ACC112 (cell line): ENCODE data around the gene MNT.

ENCODE experiments used
- H2AFZ ChIP-seq: fragments of 200-600 bp; sonication (generic); one replicate; pipeline ENCODE4 v1.6.0; 2017; ENCODE audit warnings: antibody characterized with exemption, low read length; ENCODE audit not compliant: unreplicated experiment
- H3K27ac ChIP-seq: fragments of 200-600 bp; sonication (generic); 2 replicates; pipeline ENCODE4 v1.5.1; 2014; ENCODE audit warnings: low read depth, mild to moderate bottlenecking, antibody characterized with exemption, low read length, moderate library complexity
- H3K27me3 ChIP-seq: fragments of 200-600 bp; sonication (generic); 2 replicates; pipeline ENCODE4 v1.6.1; 2014; ENCODE audit warnings: mild to moderate bottlenecking, antibody characterized with exemption, low read length, moderate library complexity, mixed read lengths; ENCODE audit not compliant: insufficient read depth
- H3K36me3 ChIP-seq: fragments of 200-600 bp; sonication (generic); 2 replicates; pipeline ENCODE4 v1.6.1; 2016; ENCODE audit warnings: mild to moderate bottlenecking, antibody characterized with exemption, low read length, moderate library complexity, mixed read lengths; ENCODE audit not compliant: insufficient read depth
- H3K4me1 ChIP-seq: fragments of 200-600 bp; sonication (generic); one replicate; pipeline ENCODE4 v1.6.1; 2016; ENCODE audit warnings: low read length, mixed read lengths; ENCODE audit not compliant: insufficient read depth, unreplicated experiment, control insufficient read depth
- H3K4me3 ChIP-seq: fragments of 200-600 bp; sonication (generic); 2 replicates; pipeline ENCODE4 v1.5.1; 2014; ENCODE audit warnings: mild to moderate bottlenecking, low read depth, low read length
- H3K79me2 ChIP-seq: fragments of 200-600 bp; sonication (generic); one replicate; pipeline ENCODE4 v1.6.0; 2016; ENCODE audit warnings: low read length; ENCODE audit not compliant: control insufficient read depth, unreplicated experiment, insufficient read depth

The MNT gene

GRCh38 chr17:2435862-2436261, 35.0 kb upstream of the MNT start:
- peaks cover 4% of the 10 kb centered on the region; the same call in 1 of the 2 replicates for H3K36me3 ChIP-seq

GRCh38 chr17:2435181-2435741, 34.4 kb upstream of the MNT start:
- no peak overlapping the region for H2AFZ ChIP-seq
- no peak overlapping the region for H3K27ac ChIP-seq
- H3K4me3 ChIP-seq: no peak overlapping the region
- no peaks in the 10 kb centered on the region for H3K79me2 ChIP-seq
- peaks cover 4% of the 10 kb centered on the region for H3K4me1 ChIP-seq
- peaks cover 4% of the 10 kb centered on the region; the same call in 1 of the 2 replicates for H3K36me3 ChIP-seq
- no peaks in the 10 kb centered on the region for H3K27me3 ChIP-seq

More at GRCh38 chr17:2435862-2436261, 35.0 kb upstream of the MNT start:
- Histone ChIP-seq H2AFZ (no peak overlapping the region), H3K4me3 (no peak overlapping the region), H3K79me2 (no peaks in the 10 kb centered on the region), H3K4me1 (peaks cover 4% of the 10 kb centered on the region), H3K27ac (no peak overlapping the region), H3K27me3 (no peaks in the 10 kb centered on the region)

GRCh38 chr17:2433696-2434095, 32.8 kb upstream of the MNT start:
- Histone ChIP-seq H3K36me3 (peaks cover 4% of the 10 kb centered on the region; the same call in 1 of the 2 replicates), H3K27ac (no peak overlapping the region)

GRCh38 chr17:2427910-2428309, 27.1 kb upstream of the MNT start:
- Histone ChIP-seq H3K4me1 (no peaks in the 10 kb centered on the region), H3K79me2 (no peaks in the 10 kb centered on the region), H3K27me3 (no peaks in the 10 kb centered on the region), H3K27ac (no peak overlapping the region), H2AFZ (no peak overlapping the region), H3K36me3 (no peaks in the 10 kb centered on the region), H3K4me3 (no peak overlapping the region)

More at GRCh38 chr17:2433696-2434095, 32.8 kb upstream of the MNT start:
- Histone ChIP-seq H3K4me3 (no peak overlapping the region), H3K27me3 (no peaks in the 10 kb centered on the region), H3K4me1 (no peaks in the 10 kb centered on the region), H2AFZ (no peak overlapping the region), H3K79me2 (no peaks in the 10 kb centered on the region)

GRCh38 chr17:2427215-2427614, 26.4 kb upstream of the MNT start:
- no peaks in the 10 kb centered on the region for H3K79me2 ChIP-seq
- no peak overlapping the region for H2AFZ ChIP-seq
- H3K4me1 ChIP-seq: no peaks in the 10 kb centered on the region
- H3K4me3 ChIP-seq: no peak overlapping the region
- H3K27me3 ChIP-seq: no peaks in the 10 kb centered on the region
- H3K27ac ChIP-seq: no peak overlapping the region
- H3K36me3 ChIP-seq: no peaks in the 10 kb centered on the region

GRCh38 chr17:2423271-2423670, 22.4 kb upstream of the MNT start:
- Histone ChIP-seq H3K27ac (no peak overlapping the region), H3K36me3 (0 out of 2 replicates have a peak, but pooled peaks cover 4% of the 10 kb centered on the region), H2AFZ (no peak overlapping the region), H3K79me2 (no peaks in the 10 kb centered on the region), H3K27me3 (no peaks in the 10 kb centered on the region), H3K4me3 (no peak overlapping the region), H3K4me1 (no peaks in the 10 kb centered on the region)

- H3K79me2 ChIP-seq: no peaks in the 10 kb centered on the region
- no peak overlapping the region for H2AFZ ChIP-seq
- 0 out of 2 replicates have a peak, but pooled peaks cover 4% of the 10 kb centered on the region for H3K36me3 ChIP-seq
- H3K27ac ChIP-seq: no peak overlapping the region
- H3K4me3 ChIP-seq: no peak overlapping the region
- H3K4me1 ChIP-seq: no peaks in the 10 kb centered on the region
- H3K27me3 ChIP-seq: no peaks in the 10 kb centered on the region
Measured at GRCh38 chr17:2421315-2422147, 20.7 kb upstream of the MNT start.

- no peaks in the 10 kb centered on the region for H3K4me1 ChIP-seq
- no peak overlapping the region for H2AFZ ChIP-seq
- H3K27me3 ChIP-seq: no peaks in the 10 kb centered on the region
- H3K79me2 ChIP-seq: no peaks in the 10 kb centered on the region
- 0 out of 2 replicates have a peak, but pooled peaks cover 4% of the 10 kb centered on the region for H3K36me3 ChIP-seq
- H3K4me3 ChIP-seq: no peak overlapping the region
- H3K27ac ChIP-seq: no peak overlapping the region
Measured at GRCh38 chr17:2420176-2420575, 19.3 kb upstream of the MNT start.

GRCh38 chr17:2419486-2419885, 18.6 kb upstream of the MNT start:
- Histone ChIP-seq H3K36me3 (0 out of 2 replicates have a peak, but pooled peaks cover 4% of the 10 kb centered on the region), H2AFZ (no peak overlapping the region), H3K27me3 (no peaks in the 10 kb centered on the region), H3K4me1 (no peaks in the 10 kb centered on the region), H3K27ac (no peak overlapping the region), H3K4me3 (no peak overlapping the region), H3K79me2 (no peaks in the 10 kb centered on the region)

- Histone ChIP-seq H3K79me2 (no peaks in the 10 kb centered on the region), H3K27me3 (no peaks in the 10 kb centered on the region), H3K27ac (no peak overlapping the region), H3K36me3 (0 out of 2 replicates have a peak, but pooled peaks cover 4% of the 10 kb centered on the region), H3K4me1 (no peaks in the 10 kb centered on the region), H2AFZ (no peak overlapping the region), H3K4me3 (no peak overlapping the region)
Measured at GRCh38 chr17:2418572-2418971, 17.7 kb upstream of the MNT start.
